ENCODE measurements around the gene MITD1. TPM values are rescaled to one million over a fixed set of nuclear protein-coding genes. Genes with fewer than 3 reads are reported as not detected.

The MITD1 gene
- total RNA-seq, 4 donors from 2014 or later, result 20.8 to 39.6 (median 25.9) TPM

GRCh38 chr2:99171377-99172140 is 9.3 kb downstream of the MITD1 start:
- H3K27ac ChIP-seq, result no peak overlapping the region
- peaks cover 0 to 9% of the 10 kb centered on the region in 2 donors for H3K36me3 ChIP-seq
- WGBS, 2 donors, result 95% methylated on average over 8 of the region's 8 CpGs
- no peak for TF ChIP-seq CTCF (IDR thresholded peaks at IDR 0.05)
- TF ChIP-seq POLR2A (IDR thresholded peaks at IDR 0.05), result no peak
- no peaks in the 10 kb centered on the region for H3K27me3 ChIP-seq
- DNase-seq, result no peak
- no peak overlapping the region for H3K4me3 ChIP-seq (replicated peaks in 1 of 3)
- H3K9me3 ChIP-seq, result no peaks in the 10 kb centered on the region
- peaks cover 0 to under 1% of the 10 kb centered on the region in 2 donors for H3K4me1 ChIP-seq
- intact Hi-C loops (cut with DNase I), result no loop called here

GRCh38 chr2:99169534-99169933 is 11.3 kb downstream of the MITD1 start:
- H3K4me1 ChIP-seq, result peaks cover 5 to 8% of the 10 kb centered on the region in 2 donors
- WGBS, 2 donors, result 55 to 76% methylated on average over 1 of the region's 1 CpG
- no peaks in the 10 kb centered on the region for H3K9me3 ChIP-seq
- H3K27ac ChIP-seq, result no peak overlapping the region
- TF ChIP-seq CTCF (IDR thresholded peaks at IDR 0.05), result no peak
- no peak overlapping the region for H3K4me3 ChIP-seq (replicated peaks in 1 of 3)
- DNase-seq, result no peak
- intact Hi-C loops (cut with DNase I), result no loop called here
- peaks cover 0 to 9% of the 10 kb centered on the region in 2 donors for H3K36me3 ChIP-seq
- no peaks in the 10 kb centered on the region for H3K27me3 ChIP-seq

- WGBS, 2 donors, result 33 to 42% methylated on average over 5 of the region's 5 CpGs
Observed at GRCh38 chr2:99166218-99166617, 14.6 kb downstream of the MITD1 start.

GRCh38 chr2:99159594-99159993 is 21.3 kb downstream of the MITD1 start:
- no peaks in the 10 kb centered on the region for H3K27me3 ChIP-seq
- H3K9me3 ChIP-seq, result no peaks in the 10 kb centered on the region
- H3K4me3 ChIP-seq (replicated peaks in 1 of 3), result no peak overlapping the region
- no peaks in the 10 kb centered on the region for H3K36me3 ChIP-seq
- no peak overlapping the region for H3K27ac ChIP-seq
- DNase-seq, result no peak
- intact Hi-C loops (cut with DNase I), result no loop called here
- peaks cover 0 to 7% of the 10 kb centered on the region in 2 donors for H3K4me1 ChIP-seq
- WGBS, 2 donors, result 77 to 81% methylated on average over 4 of the region's 4 CpGs
- TF ChIP-seq POLR2A (IDR thresholded peaks at IDR 0.05) (no peak), CTCF (IDR thresholded peaks at IDR 0.05) (no peak)

More at GRCh38 chr2:99166218-99166617, 14.6 kb downstream of the MITD1 start:
- Histone ChIP-seq H3K9me3 (no peaks in the 10 kb centered on the region), H3K36me3 (peaks cover 0 to 9% of the 10 kb centered on the region in 2 donors), H3K4me3 (replicated peaks in 1 of 3) (no peak overlapping the region), H3K27ac (peak overlapping the region in 2 of 3 donors; percentile 58 to 72), H3K27me3 (no peaks in the 10 kb centered on the region), H3K4me1 (peaks cover 5 to 8% of the 10 kb centered on the region in 2 donors)
- no peak for TF ChIP-seq CTCF (IDR thresholded peaks at IDR 0.05)
- TF ChIP-seq POLR2A (IDR thresholded peaks at IDR 0.05), result no peak
- DNase-seq, result peak; percentile 54 to 65
- intact Hi-C loops (cut with DNase I), result no loop called here

- H3K9me3 ChIP-seq, result no peaks in the 10 kb centered on the region
- H3K4me3 ChIP-seq (replicated peaks in 1 of 3), result no peak overlapping the region
- H3K27ac ChIP-seq, result no peak overlapping the region
- no peaks in the 10 kb centered on the region for H3K36me3 ChIP-seq
- WGBS, 2 donors, result 89 to 96% methylated on average over 5 of the region's 5 CpGs
- no peak for DNase-seq
- TF ChIP-seq CTCF (IDR thresholded peaks at IDR 0.05) (no peak), POLR2A (IDR thresholded peaks at IDR 0.05) (no peak)
- peaks cover 6 to 15% of the 10 kb centered on the region in 2 donors for H3K4me1 ChIP-seq
- intact Hi-C loops (cut with DNase I), result no loop called here
- no peaks in the 10 kb centered on the region for H3K27me3 ChIP-seq
Observed at GRCh38 chr2:99158599-99158998, 22.3 kb downstream of the MITD1 start.

Measured in thyroid gland (tissue), 4 donors.